ENCODE measurements around the gene ADAMTS15.

Gene ADAMTS15

GRCh38 chr11:130456286-130456685 lies 7.8 kb downstream of the ADAMTS15 start:
- no peak for TF ChIP-seq CTCF (conservative IDR thresholded peaks at IDR 0.05; ENCODE audit: control insufficient read depth, insufficient read depth, low read depth, low read length)
- H3K4me3 ChIP-seq (ENCODE audit: control insufficient read depth, low read depth, low read length): no peak overlapping the region
- no peak for DNase-seq (ENCODE audit: low read depth)

- no peak for TF ChIP-seq CTCF (conservative IDR thresholded peaks at IDR 0.05; ENCODE audit: control insufficient read depth, insufficient read depth, low read depth, low read length)
- no peak overlapping the region for H3K4me3 ChIP-seq (ENCODE audit: control insufficient read depth, low read depth, low read length)
- no peak for DNase-seq (ENCODE audit: low read depth)
Observed at GRCh38 chr11:130457623-130458409, 9.4 kb downstream of the ADAMTS15 start.

DNA sequence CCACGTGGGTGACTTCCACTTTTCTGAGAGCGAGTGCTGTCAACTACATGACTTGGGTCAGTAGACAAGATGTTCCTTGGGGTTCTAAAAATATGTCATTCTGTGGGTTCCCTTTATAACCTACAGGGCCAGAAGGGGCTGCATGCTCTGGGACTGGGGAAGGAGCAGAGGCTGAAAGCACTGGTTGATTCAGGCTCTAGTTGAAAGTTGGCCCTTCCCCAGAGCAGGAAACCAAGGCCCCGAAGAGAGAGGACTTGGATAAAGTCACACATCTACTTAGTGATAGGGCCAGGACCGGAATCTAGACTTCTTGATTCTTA lies 9.9 kb downstream of the ADAMTS15 start:
- TF ChIP-seq CTCF (conservative IDR thresholded peaks at IDR 0.05; ENCODE audit: control insufficient read depth, insufficient read depth, low read depth, low read length): no peak
- DNase-seq (ENCODE audit: low read depth): no peak
- no peak overlapping the region for H3K4me3 ChIP-seq (ENCODE audit: control insufficient read depth, low read depth, low read length)

DNA sequence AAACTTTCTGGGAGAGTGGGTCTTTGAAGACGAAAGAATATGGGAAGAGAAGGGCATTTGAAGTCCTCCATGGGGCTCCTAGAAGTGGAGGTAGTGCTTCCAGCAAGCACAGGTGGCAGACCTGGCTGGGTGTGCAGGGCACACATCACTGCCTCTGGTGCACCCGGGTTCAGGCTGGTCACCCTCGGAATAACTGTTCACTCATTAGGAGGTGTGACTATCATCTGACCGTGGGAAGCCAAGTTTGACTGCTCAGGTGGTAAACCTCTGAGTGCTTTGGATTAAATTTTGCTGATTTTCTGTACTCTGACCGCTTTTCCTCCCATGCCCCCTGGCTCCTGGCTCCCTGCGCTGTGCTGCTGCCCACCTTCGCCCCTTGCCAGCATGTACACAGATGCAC lies 11.1 kb downstream of the ADAMTS15 start:
- TF ChIP-seq CTCF (conservative IDR thresholded peaks at IDR 0.05; ENCODE audit: control insufficient read depth, insufficient read depth, low read depth, low read length): no peak
- DNase-seq (ENCODE audit: low read depth): no peak
- H3K4me3 ChIP-seq (ENCODE audit: control insufficient read depth, low read depth, low read length): no peak overlapping the region

GRCh38 chr11:130462101-130462885 lies 13.8 kb downstream of the ADAMTS15 start:
- DNase-seq (ENCODE audit: low read depth): no peak
- no peak for TF ChIP-seq CTCF (conservative IDR thresholded peaks at IDR 0.05; ENCODE audit: control insufficient read depth, insufficient read depth, low read depth, low read length)
- H3K4me3 ChIP-seq (ENCODE audit: control insufficient read depth, low read depth, low read length): no peak overlapping the region

GRCh38 chr11:130462931-130463330 lies 14.5 kb downstream of the ADAMTS15 start:
- DNase-seq (ENCODE audit: low read depth): no peak
- TF ChIP-seq CTCF (conservative IDR thresholded peaks at IDR 0.05; ENCODE audit: control insufficient read depth, insufficient read depth, low read depth, low read length): no peak
- no peak overlapping the region for H3K4me3 ChIP-seq (ENCODE audit: control insufficient read depth, low read depth, low read length)

Data from fibroblast of mammary gland (primary cell).